Pancreas (tissue), 10 donors: ENCODE data around the gene PWWP2B. TPM values are rescaled to one million over a fixed set of nuclear protein-coding genes. Genes with fewer than 3 reads are reported as not detected.

Experiments
- ATAC-seq, 4 donors: fragments of 200-7000 bp; cut with Tn5 transposase; one replicate each; pipeline versions ENCODE4 v1.8.0 to v1.9.1; 2020; ENCODE audit warnings: mild to moderate bottlenecking in 4 of 4, moderate library complexity in 4 of 4
- DNase-seq, 6 donors: peaks; one replicate each; pipeline ENCODE4 v3.0.0-alpha.2; 2020
- FAIRE-seq: peaks from 2 replicates; lab custom pipeline; 2012; peaks lifted over from hg19 to GRCh38; lab: Jason Lieb, UNC
- H3K27ac ChIP-seq, 4 donors: fragments of 200-600 bp; sonication (generic); 1 replicate in 3 of 4; 2 replicates in 1 of 4; pipeline versions ENCODE4 v1.5.0 to v1.8.0; 2020
- H3K27me3 ChIP-seq, 4 donors: fragments of 200-600 bp; one replicate each; pipeline ENCODE4 v1.8.0; 2021
- H3K36me3 ChIP-seq, 3 donors: fragments of 200-600 bp; sonication (generic) in 1 of 3; one replicate each; pipeline versions ENCODE4 v1.5.0 to v1.8.0; 2020 to 2021
- H3K4me1 ChIP-seq, 3 donors: fragments of 200-600 bp; one replicate each; pipeline ENCODE4 v1.8.0; 2021
- H3K4me3 ChIP-seq, 4 donors: fragments of 200-600 bp; sonication (generic) in 2 of 4; one replicate each; pipeline versions ENCODE4 v1.5.0 to v1.8.0; 2020 to 2021
- H3K9me3 ChIP-seq, 4 donors: fragments of 200-600 bp; one replicate each; pipeline ENCODE4 v1.8.0; 2021
- CTCF ChIP-seq, 4 donors: fragments of 200-600 bp; sonication (generic) in 3 of 4; IDR thresholded peaks; one replicate each; pipeline versions ENCODE4 v1.5.0 to v1.8.0; 2021; ENCODE audit warnings: antibody characterized with exemption in 4 of 4
- WGBS, 2 donors: extraction: QIAGEN DNeasy Blood & Tissue Kit; methylation state at CpG; one replicate each; pipeline ENCODE4 v1.1.7; 2013; 5-methylcytosine and 5-hydroxymethylcytosine counted together
- intact Hi-C, 3 donors: fragments of 100-400 bp; cut with DNase I; formaldehyde crosslinking; loops; one replicate each; pipeline versions ENCODE4 v1.11.1 to v1.14.2; 2022
- polyA plus RNA-seq, 2 donors: library from polyadenylated mRNA; stranded (reverse); fragments of 200-250 nt; gene quantifications; one replicate each; pipeline ENCODE4 v1.2.3, GENCODE V29; 2013
- total RNA-seq, 6 donors: library from RNA; stranded (reverse); fragmentation: NEBNext Ultra II Directional in 4 of 6; extraction: Animal tissue kit (Norgen Biotek cat#: 25700) in 4 of 6; gene quantifications; one replicate each; pipeline versions ENCODE4 v1.2.1 to v1.2.4, GENCODE V29; 2021 to 2023
- donor health status: healthy with polysubstance abuse.
- donor health status: DM: no; HTN: no; CAD: no; lungs with moderate emphysema.
- donor health status: DM: no; HTN: no; CAD: no.
- donor health status: control.
- donor health status: control.
- donor health status: Bipolar disorder and iron deficiency.
- donor health status: DM: yes; HTN: yes; CAD: no.
- donor health status: DM: no; HTN: no; CAD: no.
- donor health status: DM: no; HTN: no; CAD: no.
- donor health status: DM: yes; HTN: yes; CAD: no.

Gene PWWP2B
- total and polyA plus RNA-seq, 8 donors, result 17.8 to 44.1 (median 25.2) TPM

- no peak for FAIRE-seq
Measured at GRCh38 chr10:132366006-132366405, 31.0 kb upstream of the PWWP2B start.

GRCh38 chr10:132366499-132366898 is 30.5 kb upstream of the PWWP2B start:
- Histone ChIP-seq H3K4me3 (no peak overlapping the region), H3K36me3 (peaks cover 0 to 13% (median 0%) of the 10 kb centered on the region in 3 donors), H3K27me3 (no peaks in the 10 kb centered on the region), H3K9me3 (no peaks in the 10 kb centered on the region), H3K27ac (no peak overlapping the region), H3K4me1 (no peaks in the 10 kb centered on the region)
- ATAC-seq (no peak), FAIRE-seq (no peak), DNase-seq (peak in 1 of 6 donors; percentile 31)
- intact Hi-C loops, result no loop called here
- 83 to 84% methylated on average over 9 of the region's 9 CpGs for WGBS, 2 donors
- TF ChIP-seq CTCF (IDR thresholded peaks at IDR 0.05), result no peak

More at GRCh38 chr10:132366006-132366405, 31.0 kb upstream of the PWWP2B start:
- DNase-seq (peak in 1 of 6 donors; percentile 40), ATAC-seq (no peak)
- H3K27me3 ChIP-seq, result no peaks in the 10 kb centered on the region
- no peak for TF ChIP-seq CTCF (IDR thresholded peaks at IDR 0.05)
- no peaks in the 10 kb centered on the region for H3K9me3 ChIP-seq
- no peaks in the 10 kb centered on the region for H3K4me1 ChIP-seq
- peaks cover 0 to 13% (median 0%) of the 10 kb centered on the region in 3 donors for H3K36me3 ChIP-seq
- no peak overlapping the region for H3K27ac ChIP-seq
- intact Hi-C loops, result no loop called here
- no peak overlapping the region for H3K4me3 ChIP-seq
- WGBS, 2 donors, result 93 to 95% methylated on average over 8 of the region's 8 CpGs

GRCh38 chr10:132368391-132368790 is 28.6 kb upstream of the PWWP2B start:
- no peak overlapping the region for H3K27ac ChIP-seq
- no peak for ATAC-seq
- intact Hi-C loops, result no loop called here
- no peak for TF ChIP-seq CTCF (IDR thresholded peaks at IDR 0.05)
- no peak for FAIRE-seq
- no peaks in the 10 kb centered on the region for H3K9me3 ChIP-seq
- WGBS, 2 donors, result 68 to 96% methylated on average over 4 of the region's 4 CpGs
- no peak overlapping the region for H3K4me3 ChIP-seq
- peaks cover 0 to 13% (median 0%) of the 10 kb centered on the region in 3 donors for H3K36me3 ChIP-seq
- no peaks in the 10 kb centered on the region for H3K27me3 ChIP-seq
- no peaks in the 10 kb centered on the region for H3K4me1 ChIP-seq
- no peak for DNase-seq

- no peak for FAIRE-seq
- no peak overlapping the region for H3K27ac ChIP-seq
- no peak for ATAC-seq
- H3K4me3 ChIP-seq, result no peak overlapping the region
- H3K4me1 ChIP-seq, result no peaks in the 10 kb centered on the region
- TF ChIP-seq CTCF (IDR thresholded peaks at IDR 0.05), result no peak
- intact Hi-C loops, result no loop called here
- WGBS, 2 donors, result 72 to 80% methylated on average over 9 of the region's 9 CpGs
- no peaks in the 10 kb centered on the region for H3K9me3 ChIP-seq
- no peaks in the 10 kb centered on the region for H3K27me3 ChIP-seq
- DNase-seq, result peak in 1 of 6 donors; percentile 12
- H3K36me3 ChIP-seq, result peaks cover 0 to 13% (median 0%) of the 10 kb centered on the region in 3 donors
Measured at GRCh38 chr10:132368881-132369635, 27.9 kb upstream of the PWWP2B start.

- 91% methylated on average over 13 of the region's 13 CpGs for WGBS, 2 donors
- FAIRE-seq, result no peak
Measured at GRCh38 chr10:132369636-132370185, 27.3 kb upstream of the PWWP2B start.

More at GRCh38 chr10:132369636-132370185, 27.3 kb upstream of the PWWP2B start:
- Histone ChIP-seq H3K27me3 (no peaks in the 10 kb centered on the region), H3K9me3 (no peaks in the 10 kb centered on the region), H3K27ac (no peak overlapping the region), H3K4me1 (no peaks in the 10 kb centered on the region), H3K4me3 (no peak overlapping the region), H3K36me3 (peaks cover 0 to 13% (median 0%) of the 10 kb centered on the region in 3 donors)
- no peak for ATAC-seq
- intact Hi-C loops, result no loop called here
- DNase-seq, result peak in 1 of 6 donors; percentile 15
- no peak for TF ChIP-seq CTCF (IDR thresholded peaks at IDR 0.05)
